GM10847 (cell line): ENCODE results near the gene PRKAR1B.

Experiments
- POLR2A ChIP-seq: IDR thresholded peaks from 2 replicates; pipeline ENCODE4 v1.6.1; 2011; ENCODE audit not compliant: insufficient read length; ENCODE audit errors: extremely low read depth

The PRKAR1B gene

DNA sequence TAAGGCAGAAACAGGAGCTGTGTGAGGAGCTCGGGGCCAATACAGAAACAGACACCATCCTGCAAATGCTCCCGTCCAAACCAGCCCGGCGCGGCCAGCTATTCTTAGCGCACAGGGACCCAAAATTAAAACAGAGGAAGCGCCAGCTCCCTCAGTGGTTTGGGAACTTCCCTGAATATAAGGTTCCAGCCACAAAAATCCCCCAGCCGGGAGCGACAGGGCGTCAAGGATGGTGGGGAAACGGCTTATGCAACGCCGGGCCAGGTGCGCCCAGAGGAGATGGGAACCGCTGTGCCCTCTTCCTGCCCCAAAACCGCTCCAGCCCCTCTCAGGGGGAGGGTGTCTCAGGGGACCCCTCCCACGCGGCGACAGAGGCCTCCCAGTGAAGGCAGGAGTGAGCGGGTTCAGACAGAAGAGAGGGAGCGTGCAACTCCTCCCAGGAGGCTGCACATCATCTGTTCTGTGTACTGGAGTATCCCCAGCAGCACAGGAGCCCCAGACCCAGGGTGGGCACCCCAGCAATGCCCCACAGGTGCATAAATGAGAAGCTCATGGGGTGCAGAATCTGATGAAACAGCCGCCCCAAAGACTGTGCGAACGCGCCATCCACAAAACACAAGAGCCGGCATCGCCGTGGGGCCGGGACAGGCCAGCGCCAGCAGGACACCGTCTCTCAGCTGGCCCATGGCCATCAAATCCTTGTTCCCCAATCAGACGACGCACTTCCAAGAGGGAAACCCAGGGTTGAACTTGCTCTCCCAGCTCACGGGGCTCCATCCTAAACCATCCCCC lies 133.6 kb downstream of the PRKAR1B start:
- no peak for TF ChIP-seq POLR2A

DNA sequence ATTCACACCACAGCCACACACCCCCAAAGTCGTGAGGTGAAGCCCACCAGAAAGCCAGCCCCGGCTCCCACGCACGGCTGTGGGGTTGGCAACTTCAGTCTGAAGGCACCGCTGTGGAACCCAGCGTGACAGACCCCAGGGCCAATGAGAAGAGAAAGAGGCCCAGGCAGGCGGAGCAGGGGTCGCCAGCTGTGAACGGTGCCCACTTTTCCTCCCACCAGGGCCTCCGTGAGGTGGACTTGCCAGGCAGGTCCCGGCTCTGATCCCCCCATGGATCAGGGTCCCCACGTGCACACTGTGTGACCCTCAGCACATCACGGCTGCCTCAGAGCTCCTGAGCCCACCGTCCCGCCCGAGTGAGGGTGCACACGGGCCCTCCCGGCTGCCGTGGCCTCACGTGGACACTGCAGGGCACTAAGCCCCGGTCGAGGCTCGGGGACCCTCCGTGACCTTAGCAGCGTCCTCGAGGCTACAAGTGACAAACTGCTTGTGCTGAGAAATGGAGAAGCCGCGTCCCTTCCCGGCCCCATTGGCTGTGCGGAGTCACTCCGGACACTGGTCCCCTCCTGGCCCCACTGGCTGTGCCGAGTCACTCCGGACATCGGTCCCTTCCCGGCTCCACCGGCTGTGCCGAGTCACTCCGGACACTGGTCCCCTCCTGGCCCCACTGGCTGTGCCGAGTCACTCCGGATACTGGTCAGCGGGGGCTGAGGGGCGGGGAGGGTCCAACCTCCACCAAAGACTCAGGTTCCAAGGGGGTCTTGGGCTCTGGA lies 135.0 kb downstream of the PRKAR1B start:
- TF ChIP-seq POLR2A: no peak

DNA sequence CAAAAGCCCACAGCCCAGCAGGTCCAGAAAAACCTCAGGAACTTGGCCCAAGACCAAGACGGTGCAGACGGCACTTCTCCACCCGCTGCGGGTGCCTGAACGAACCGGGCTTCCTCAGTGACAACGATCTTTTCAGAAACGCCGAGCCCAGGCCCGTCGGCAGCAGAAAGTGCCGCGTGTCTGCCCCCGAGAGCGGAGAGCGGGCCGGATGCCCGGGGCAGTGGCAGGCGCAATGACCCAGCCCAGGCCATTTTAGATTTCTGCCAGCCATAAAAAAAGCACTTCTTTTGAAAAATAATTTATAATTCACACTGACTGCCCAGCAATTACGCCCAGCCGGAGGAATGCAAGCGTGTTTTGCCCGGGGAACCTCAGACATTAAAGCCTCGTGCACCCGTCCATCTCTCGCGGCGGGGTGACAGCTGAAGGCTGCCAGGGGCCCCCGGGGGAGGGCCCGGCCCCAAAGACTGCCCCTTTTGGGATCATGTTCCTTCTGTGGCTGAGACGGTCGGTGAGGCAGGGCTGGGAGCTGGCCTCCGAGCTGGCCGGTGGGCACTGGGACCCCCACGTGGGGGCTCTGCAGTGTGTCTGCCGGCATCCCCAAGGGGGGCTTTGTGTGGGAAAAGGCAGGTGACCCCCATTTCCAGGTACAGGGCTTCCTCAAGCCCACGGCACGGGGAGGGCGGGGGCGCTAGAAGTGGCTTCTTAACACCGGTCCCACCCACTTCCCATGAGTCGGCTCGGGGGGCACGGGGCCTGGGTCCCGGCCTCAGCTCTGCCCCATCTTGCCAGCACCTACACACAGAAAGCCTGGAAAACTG lies 136.1 kb downstream of the PRKAR1B start:
- no peak for TF ChIP-seq POLR2A

DNA sequence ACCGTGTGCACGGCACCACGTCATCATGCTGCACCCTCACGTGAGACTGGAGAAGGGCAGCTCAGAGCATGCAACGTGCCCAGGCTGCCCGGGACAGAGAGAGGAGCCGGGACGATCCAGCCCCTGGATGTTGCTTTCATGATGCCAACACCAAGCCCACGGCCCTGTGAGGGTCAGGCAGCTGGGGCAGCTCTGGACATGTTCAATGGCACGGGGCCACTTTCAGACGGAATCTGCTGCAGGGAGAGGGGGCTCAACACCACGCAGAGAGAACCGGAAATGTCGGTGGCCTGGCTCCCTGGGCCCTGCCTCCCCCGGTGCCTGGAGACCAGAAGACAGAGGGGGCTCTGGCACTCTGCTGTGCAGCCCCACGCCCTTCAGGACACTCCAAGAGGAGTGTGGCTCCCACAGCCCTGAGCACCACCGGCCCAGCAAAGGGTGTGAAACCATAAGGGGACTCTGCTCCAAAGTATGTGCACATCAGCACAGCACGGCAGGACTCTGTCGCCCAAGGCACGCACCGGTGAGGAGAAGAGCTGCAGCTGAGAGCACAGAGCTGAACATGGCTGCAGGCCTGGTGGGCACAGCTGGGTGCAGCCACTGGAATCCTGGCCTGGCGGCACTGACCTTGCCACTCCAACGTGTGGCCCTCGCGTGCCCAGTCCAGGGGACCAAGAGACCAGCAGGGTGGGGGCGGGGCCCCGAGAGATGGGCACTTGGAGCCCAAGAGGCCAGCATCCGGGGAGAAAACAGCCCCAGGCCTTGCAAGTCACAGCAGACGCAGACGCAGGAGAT lies 137.1 kb downstream of the PRKAR1B start:
- TF ChIP-seq POLR2A: no peak

- no peak for TF ChIP-seq POLR2A
These were observed 139.3 kb downstream of the PRKAR1B start for GRCh38 chr7:587767-588166.

DNA sequence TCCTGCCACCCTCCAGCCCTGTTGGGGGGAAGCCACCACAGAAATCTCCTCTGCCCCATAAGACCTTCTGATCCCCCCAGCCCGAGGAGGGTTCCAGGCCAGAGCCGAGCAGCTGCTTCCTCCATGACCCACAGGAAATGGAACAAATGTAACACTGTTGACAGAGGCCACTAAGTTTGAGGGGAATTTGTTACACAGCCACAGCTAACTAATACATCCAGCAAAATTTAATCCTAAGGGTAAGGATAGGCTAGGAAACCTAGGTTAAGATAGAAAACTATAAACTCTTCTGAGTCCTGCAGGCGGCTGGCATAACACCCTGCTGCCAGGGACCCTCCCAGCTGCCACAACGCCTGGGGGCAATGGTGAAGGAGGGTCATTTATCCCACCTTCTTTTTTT lies 140.6 kb downstream of the PRKAR1B start:
- no peak for TF ChIP-seq POLR2A

- no peak for TF ChIP-seq POLR2A
These were observed 141.2 kb downstream of the PRKAR1B start for GRCh38 chr7:585873-586272.

- TF ChIP-seq POLR2A: no peak
These were observed 141.8 kb downstream of the PRKAR1B start for GRCh38 chr7:585229-585711.

- TF ChIP-seq POLR2A: no peak
These were observed 142.3 kb downstream of the PRKAR1B start for GRCh38 chr7:584820-585219.

- no peak for TF ChIP-seq POLR2A
These were observed 143.0 kb downstream of the PRKAR1B start for GRCh38 chr7:584122-584465.

- no peak for TF ChIP-seq POLR2A
These were observed 143.5 kb downstream of the PRKAR1B start for GRCh38 chr7:583410-584121.

DNA sequence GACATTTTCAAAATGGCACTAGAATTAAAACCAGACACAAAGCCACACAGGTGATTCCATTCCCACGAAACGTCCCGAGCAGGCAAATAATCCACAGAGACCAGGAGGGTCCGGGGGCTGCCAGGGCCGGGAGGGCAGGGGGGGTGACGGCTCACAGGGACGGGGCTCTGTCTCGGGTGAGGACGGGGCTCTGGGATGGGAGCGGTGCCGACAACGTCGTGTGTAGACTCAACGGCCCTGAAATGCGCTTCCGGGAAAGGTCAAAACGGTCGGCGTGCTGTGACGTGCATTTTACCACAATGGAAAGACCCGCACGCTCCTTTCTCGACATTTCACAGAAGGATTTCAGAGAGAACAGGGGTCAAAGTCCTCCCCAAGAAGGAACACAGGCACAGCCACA lies 144.2 kb downstream of the PRKAR1B start:
- TF ChIP-seq POLR2A: no peak

- TF ChIP-seq POLR2A: no peak
These were observed 144.8 kb downstream of the PRKAR1B start for GRCh38 chr7:582081-582835.
